HTR-8/SVneo (cell line): ENCODE data around the gene IMMP2L.

Source experiments
- DNase-seq: peaks from one replicate; pipeline ENCODE4 v3.0.0; 2011; ENCODE audit warnings: low spot score, mixed read lengths; ENCODE audit not compliant: insufficient read length
- FAIRE-seq: peaks from 2 replicates; lab custom pipeline; 2011; peaks lifted over from hg19 to GRCh38; lab: Jason Lieb, UNC

IMMP2L gene

GRCh38 chr7:110988890-110989501, 573.3 kb downstream of the IMMP2L start:
- FAIRE-seq (no peak), DNase-seq (no peak)

DNA sequence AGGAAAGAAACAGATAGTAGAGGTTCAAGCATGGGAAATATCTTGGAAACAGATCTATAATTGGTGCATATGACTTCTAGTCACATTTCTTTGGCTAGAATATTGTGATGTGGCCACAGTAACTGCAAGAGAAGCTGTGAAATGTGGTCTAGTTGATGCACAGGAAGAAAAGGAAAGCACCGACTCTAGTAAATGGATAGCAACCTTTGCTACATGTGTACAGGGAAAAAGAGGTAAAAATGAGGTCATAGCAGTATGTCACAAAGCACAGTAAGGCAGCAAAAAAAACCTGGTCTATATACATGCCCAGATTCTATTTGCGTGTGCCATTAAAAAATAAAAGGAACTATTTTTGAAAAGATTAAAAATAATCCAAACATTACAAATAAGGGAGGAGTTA, 573.9 kb downstream of the IMMP2L start:
- FAIRE-seq (no peak), DNase-seq (no peak)

DNA sequence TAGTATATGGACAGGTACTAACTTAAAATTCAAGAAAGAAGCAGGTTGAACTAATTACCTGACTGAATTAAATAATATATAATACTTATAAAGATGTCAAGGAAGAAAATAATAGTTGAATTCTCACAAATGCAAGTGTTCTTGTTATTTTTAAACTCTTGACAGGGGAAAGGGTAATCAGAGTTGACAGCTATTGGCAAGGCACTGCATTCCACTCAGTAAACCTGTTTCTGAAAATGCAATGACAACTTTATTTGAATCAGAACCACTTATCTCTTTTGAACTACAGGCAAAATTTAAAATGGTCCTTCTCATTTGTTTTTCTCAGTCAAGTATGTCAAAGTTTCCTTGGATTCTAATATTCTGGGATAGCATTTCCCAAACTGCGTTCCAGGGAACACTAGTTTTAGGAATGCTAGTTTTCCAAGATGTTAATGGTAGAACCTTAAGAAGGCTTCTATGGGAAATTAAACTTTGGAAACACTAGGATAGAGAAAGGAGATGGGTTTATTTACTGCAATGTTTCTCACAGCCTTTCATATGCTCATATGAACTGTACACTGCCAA, 575.1 kb downstream of the IMMP2L start:
- FAIRE-seq (no peak), DNase-seq (no peak)

DNA sequence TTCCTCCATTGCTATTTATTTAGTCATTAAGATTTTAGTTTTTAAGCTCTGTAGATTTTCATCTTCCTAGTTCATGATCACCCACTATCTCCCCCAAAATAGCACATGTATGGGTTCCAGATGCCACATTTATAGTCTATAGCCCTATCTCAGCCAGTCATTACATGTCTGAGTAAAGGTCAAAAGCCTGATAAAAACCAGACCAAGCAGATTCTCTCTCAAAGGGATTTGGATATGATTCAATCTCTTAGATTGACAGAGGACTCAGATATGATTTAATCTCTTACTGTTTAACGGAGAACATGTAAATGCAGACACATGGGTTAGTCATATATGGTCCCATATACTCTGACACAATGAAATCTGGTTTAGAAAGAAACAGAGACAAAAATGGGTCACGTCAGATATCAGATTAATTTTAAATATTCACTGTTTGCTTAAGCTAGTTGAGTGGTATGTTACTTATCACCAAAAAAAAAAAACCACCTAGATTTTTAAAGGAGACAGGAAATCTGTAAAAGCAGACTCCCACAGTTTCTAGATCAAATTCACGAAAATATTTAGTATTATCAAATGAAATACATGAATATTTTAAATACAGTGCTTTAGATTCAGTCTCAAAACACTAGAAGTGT, 578.4 kb downstream of the IMMP2L start:
- DNase-seq (no peak), FAIRE-seq (no peak)

GRCh38 chr7:110977127-110977737, 585.1 kb downstream of the IMMP2L start:
- DNase-seq (no peak), FAIRE-seq (no peak)

DNA sequence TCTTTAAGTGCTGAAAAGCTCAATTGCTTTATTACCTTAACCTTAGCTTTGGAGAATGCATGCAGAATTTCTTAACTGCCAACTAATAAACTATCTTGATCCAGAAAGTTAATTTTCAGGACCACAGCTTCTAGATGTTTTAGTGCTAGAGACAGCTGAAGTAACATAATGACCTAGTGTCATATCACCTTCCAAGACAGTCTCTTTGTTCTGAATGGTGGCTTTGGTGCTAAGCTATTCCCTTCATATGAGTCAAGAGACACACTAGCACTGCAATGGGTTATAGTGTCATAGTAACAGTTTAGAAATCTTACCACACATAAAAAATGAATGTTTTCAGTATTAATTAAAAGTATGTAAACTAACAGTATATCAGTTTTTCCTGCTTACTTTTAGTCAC, 586.8 kb downstream of the IMMP2L start:
- DNase-seq (no peak), FAIRE-seq (no peak)

DNA sequence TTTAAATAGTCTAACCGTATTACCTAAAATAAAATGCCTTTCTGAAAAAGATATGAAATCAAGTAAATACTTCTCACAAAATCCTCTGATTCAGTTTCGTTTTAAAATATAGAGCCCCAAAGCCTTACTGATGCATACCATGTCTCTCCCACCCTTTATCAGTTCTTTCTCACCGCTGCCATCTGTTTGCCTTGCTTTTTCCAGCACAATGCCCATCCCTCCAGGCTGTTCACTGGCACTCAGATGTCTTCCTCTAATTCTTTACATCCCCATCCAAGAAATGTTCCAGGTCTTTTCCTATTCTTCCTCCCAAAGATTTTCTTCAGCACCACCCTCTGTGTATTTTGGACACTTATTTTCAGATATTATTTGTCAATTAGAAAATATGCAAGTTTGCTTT, 587.9 kb downstream of the IMMP2L start:
- FAIRE-seq: no peak

GRCh38 chr7:110973196-110973990, 588.9 kb downstream of the IMMP2L start:
- DNase-seq (no peak), FAIRE-seq (no peak)

More for the DNA sequence above, 587.9 kb downstream of the IMMP2L start:
- DNase-seq: no peak

DNA sequence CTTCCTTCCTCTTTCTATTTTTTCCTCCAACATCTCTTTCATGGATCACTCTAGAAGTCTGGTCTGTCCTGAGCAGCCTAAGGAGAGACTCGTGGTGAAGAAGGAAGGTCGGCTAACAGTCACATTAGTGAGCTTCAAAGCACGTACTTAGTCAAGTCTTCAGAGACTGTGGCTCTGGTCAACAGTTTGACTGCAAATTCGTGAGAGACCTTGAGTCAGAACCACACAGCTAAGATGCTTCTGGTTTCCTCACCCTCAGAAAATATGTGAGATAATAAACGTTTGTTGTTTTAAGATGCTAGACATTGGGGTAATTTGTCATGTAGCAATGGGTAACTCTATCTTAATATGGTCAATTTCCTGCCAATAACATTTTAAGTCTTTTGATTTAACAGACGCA, 597.5 kb downstream of the IMMP2L start:
- no peak for DNase-seq

GRCh38 chr7:110962826-110963225, 599.5 kb downstream of the IMMP2L start:
- FAIRE-seq: no peak
- no peak for DNase-seq

More for the DNA sequence above, 597.5 kb downstream of the IMMP2L start:
- FAIRE-seq: no peak

- FAIRE-seq (no peak), DNase-seq (no peak)
These were observed 599.9 kb downstream of the IMMP2L start for GRCh38 chr7:110962374-110962773.

DNA sequence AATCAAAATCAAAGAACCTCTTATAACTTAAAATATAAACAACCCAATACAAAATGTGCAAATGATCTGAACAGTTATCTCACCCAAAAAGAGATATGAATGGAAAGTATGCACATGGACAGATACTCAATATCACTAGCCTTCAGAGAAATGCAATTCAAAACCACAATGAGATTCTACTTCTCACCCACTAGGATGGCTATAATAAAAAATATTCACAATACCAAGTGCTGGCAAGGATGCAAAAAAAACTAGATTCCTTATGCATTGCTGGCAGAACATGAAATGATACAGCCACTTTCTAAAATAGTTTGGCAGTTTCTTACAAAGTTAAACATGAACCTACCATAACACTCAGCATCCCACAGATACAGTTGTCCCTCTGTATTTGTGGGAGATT, 601.5 kb downstream of the IMMP2L start:
- FAIRE-seq (no peak), DNase-seq (no peak)

GRCh38 chr7:110948280-110948679, 614.0 kb downstream of the IMMP2L start:
- DNase-seq (no peak), FAIRE-seq (no peak)

GRCh38 chr7:110947408-110947807, 614.9 kb downstream of the IMMP2L start:
- DNase-seq: no peak
- FAIRE-seq: no peak

GRCh38 chr7:110944966-110945644, 617.2 kb downstream of the IMMP2L start:
- FAIRE-seq (no peak), DNase-seq (no peak)

DNA sequence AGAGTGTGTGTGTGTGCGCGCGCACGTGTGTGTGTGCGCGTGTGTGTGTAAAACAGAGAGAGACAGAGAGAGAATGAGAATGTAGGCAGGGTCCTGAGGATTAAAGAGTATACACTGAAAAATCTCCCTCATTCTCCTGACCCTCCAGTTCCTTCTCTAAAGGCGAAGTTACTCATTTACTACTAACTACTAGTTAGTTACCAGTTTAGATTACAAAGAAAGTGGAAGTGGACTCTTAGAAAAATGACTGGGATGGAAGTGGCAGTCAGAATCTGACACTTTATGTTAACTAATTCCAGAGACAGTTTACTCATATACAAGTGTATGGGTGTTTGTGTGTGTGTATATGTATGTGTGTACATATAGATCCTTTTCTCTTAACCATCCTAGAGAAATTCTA, 617.8 kb downstream of the IMMP2L start:
- FAIRE-seq (no peak), DNase-seq (no peak)

- DNase-seq (no peak), FAIRE-seq (no peak)
These were observed 618.5 kb downstream of the IMMP2L start for GRCh38 chr7:110943701-110944345.

GRCh38 chr7:110941385-110941784, 620.9 kb downstream of the IMMP2L start:
- FAIRE-seq: no peak
- DNase-seq: no peak

- FAIRE-seq: no peak
- no peak for DNase-seq
These were observed 621.5 kb downstream of the IMMP2L start for GRCh38 chr7:110940756-110941155.

DNA sequence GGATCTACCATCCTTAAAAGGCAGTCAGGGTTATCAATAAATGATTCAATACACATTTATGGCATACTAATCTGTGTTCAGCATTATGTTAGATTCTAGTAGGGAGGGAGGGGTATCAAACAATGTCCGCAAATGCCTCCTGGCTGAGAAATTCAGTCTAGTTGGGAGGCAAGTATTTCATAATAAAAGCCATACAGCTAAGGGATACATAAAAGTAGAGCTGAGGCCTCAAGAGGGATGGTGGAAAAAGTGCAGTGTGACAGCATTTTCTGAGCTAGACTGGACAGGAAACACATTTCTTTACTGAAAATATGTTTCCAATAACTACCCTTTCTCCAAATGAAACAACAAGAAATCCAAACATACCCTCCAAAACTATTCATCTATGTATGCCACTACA, 624.1 kb downstream of the IMMP2L start:
- DNase-seq (no peak), FAIRE-seq (no peak)
